ENCODE measurements around the gene MAN1B1.

MAN1B1 gene

GRCh38 chr9:137086531-137087408, at the start of gene MAN1B1:
Gene MAN1B1, plus strand, starts transcription at chr9:137086985. Its CDS starts 15 bp downstream, at chr9:137087000.
- DNase-seq, result peak; percentile 97
- in situ Hi-C loops (cut with HindIII; ENCODE audit: low pct_ligation_motif_present, low pct_unique_long_range_greater_than_20kb, low sequenced_read_pairs), result no loop called here

- in situ Hi-C loops (cut with HindIII; ENCODE audit: low pct_ligation_motif_present, low pct_unique_long_range_greater_than_20kb, low sequenced_read_pairs), result no loop called here
- no peak for DNase-seq
Measured at GRCh38 chr9:137037035-137037434, 49.8 kb upstream of the MAN1B1 start.

- in situ Hi-C loops (cut with HindIII; ENCODE audit: low pct_ligation_motif_present, low pct_unique_long_range_greater_than_20kb, low sequenced_read_pairs), result no loop called here
Measured at GRCh38 chr9:137037483-137037882, 49.3 kb upstream of the MAN1B1 start.

GRCh38 chr9:137038916-137039315, 47.9 kb upstream of the MAN1B1 start:
- DNase-seq, result no peak
- in situ Hi-C loops (cut with HindIII; ENCODE audit: low pct_ligation_motif_present, low pct_unique_long_range_greater_than_20kb, low sequenced_read_pairs), result no loop called here

More at GRCh38 chr9:137037483-137037882, 49.3 kb upstream of the MAN1B1 start:
- no peak for DNase-seq

- in situ Hi-C loops (cut with HindIII; ENCODE audit: low pct_ligation_motif_present, low pct_unique_long_range_greater_than_20kb, low sequenced_read_pairs), result no loop called here
- DNase-seq, result no peak
Measured at GRCh38 chr9:137039611-137040366, 47.0 kb upstream of the MAN1B1 start.

- no peak for DNase-seq
- in situ Hi-C loops (cut with HindIII; ENCODE audit: low pct_ligation_motif_present, low pct_unique_long_range_greater_than_20kb, low sequenced_read_pairs), result no loop called here
Measured at GRCh38 chr9:137040568-137040967, 46.2 kb upstream of the MAN1B1 start.

- no peak for DNase-seq
- in situ Hi-C loops (cut with HindIII; ENCODE audit: low pct_ligation_motif_present, low pct_unique_long_range_greater_than_20kb, low sequenced_read_pairs), result no loop called here
Measured at GRCh38 chr9:137041124-137041523, 45.7 kb upstream of the MAN1B1 start.

GRCh38 chr9:137042751-137043727, 43.7 kb upstream of the MAN1B1 start:
- no peak for DNase-seq
- in situ Hi-C loops (cut with HindIII; ENCODE audit: low pct_ligation_motif_present, low pct_unique_long_range_greater_than_20kb, low sequenced_read_pairs), result no loop called here

GRCh38 chr9:137044037-137044436, 42.7 kb upstream of the MAN1B1 start:
- in situ Hi-C loops (cut with HindIII; ENCODE audit: low pct_ligation_motif_present, low pct_unique_long_range_greater_than_20kb, low sequenced_read_pairs), result no loop called here
- no peak for DNase-seq

GRCh38 chr9:137044502-137045177, 42.1 kb upstream of the MAN1B1 start:
- in situ Hi-C loops (cut with HindIII; ENCODE audit: low pct_ligation_motif_present, low pct_unique_long_range_greater_than_20kb, low sequenced_read_pairs), result no loop called here

GRCh38 chr9:137045294-137046087, 41.3 kb upstream of the MAN1B1 start:
- in situ Hi-C loops (cut with HindIII; ENCODE audit: low pct_ligation_motif_present, low pct_unique_long_range_greater_than_20kb, low sequenced_read_pairs), result no loop called here
- DNase-seq, result peak; percentile 36

More at GRCh38 chr9:137044502-137045177, 42.1 kb upstream of the MAN1B1 start:
- no peak for DNase-seq

GRCh38 chr9:137046088-137046787, 40.5 kb upstream of the MAN1B1 start, which contains the start of gene NPDC1:
Gene NPDC1, minus strand, starts transcription at chr9:137046177. Its CDS starts 188 bp downstream, at chr9:137045989.
- peak; percentile 75 for DNase-seq
- in situ Hi-C loops (cut with HindIII; ENCODE audit: low pct_ligation_motif_present, low pct_unique_long_range_greater_than_20kb, low sequenced_read_pairs), result no loop called here

- DNase-seq, result no peak
- in situ Hi-C loops (cut with HindIII; ENCODE audit: low pct_ligation_motif_present, low pct_unique_long_range_greater_than_20kb, low sequenced_read_pairs), result no loop called here
Measured at GRCh38 chr9:137048655-137049543, 37.9 kb upstream of the MAN1B1 start.

- in situ Hi-C loops (cut with HindIII; ENCODE audit: low pct_ligation_motif_present, low pct_unique_long_range_greater_than_20kb, low sequenced_read_pairs), result no loop called here
- DNase-seq, result peak; percentile 41
Measured at GRCh38 chr9:137049544-137050449, 37.0 kb upstream of the MAN1B1 start.

GRCh38 chr9:137050570-137050969, 36.2 kb upstream of the MAN1B1 start:
- in situ Hi-C loops (cut with HindIII; ENCODE audit: low pct_ligation_motif_present, low pct_unique_long_range_greater_than_20kb, low sequenced_read_pairs), result no loop called here
- DNase-seq, result no peak
